Measurements from ENCODE around the gene FKBP2. TPM values are rescaled to one million over a fixed set of nuclear protein-coding genes. Genes with fewer than 3 reads are reported as not detected.

FKBP2 gene
- total and polyA plus RNA-seq, 3 experiments from 2014 or later = 27.9 to 124 (median 28.4) TPM

- POLR2A ChIA-PET = interaction anchor here (1.0 to 5.7 kb wide), 9 partner anchors 14 to 114 kb away, joined by 3 to 69 read pairs (median 19); partner anchors contain the start of genes DNAJC4, ESRRA, FKBP2 and NUDT22
- CTCF ChIA-PET = interaction anchor here (0.6 to 10.4 kb wide), 39 partner anchors 8 to 448 kb away, joined by 3 to 281 read pairs (median 6); partner anchors contain the start of genes BAD, CATSPERZ, DNAJC4 and ESRRA
- peaks cover 16 to 50% (median 31%) of the 10 kb centered on the region in 3 donors for H3K4me1 Mint-ChIP-seq
- H3K27ac Mint-ChIP-seq = peak overlapping the region in 7 of 8 donors; percentile 72 to 99 (median 96)
- H3K27me3 Mint-ChIP-seq = no peaks in the 10 kb centered on the region
- H3K4me1 ChIP-seq (ENCODE audit: insufficient read depth, low read length) = peaks cover 38% of the 10 kb centered on the region
- H3K4me3 Mint-ChIP-seq = peak overlapping the region in 2 of 7 donors; percentile 32 to 48
- H3K4me3 ChIP-seq (ENCODE audit: low read length) = no peak overlapping the region
- H3K9me3 ChIP-seq (ENCODE audit: low read length) = no peaks in the 10 kb centered on the region
- H3K36me3 ChIP-seq (ENCODE audit: insufficient read depth, low read length) = peaks cover 38% of the 10 kb centered on the region
- no peak for DNase-seq
- no peak overlapping the region for H3K27ac ChIP-seq (ENCODE audit: low read depth, low read length)
- H3K9me3 Mint-ChIP-seq = no peaks in the 10 kb centered on the region
- H3K27me3 ChIP-seq (ENCODE audit: insufficient read depth, low read length, poor library complexity, severe bottlenecking) = no peaks in the 10 kb centered on the region
- peaks cover 12 to 66% (median 17%) of the 10 kb centered on the region in 3 donors for H3K36me3 Mint-ChIP-seq
Measured at GRCh38 chr11:64204080-64204440, 36.8 kb upstream of the FKBP2 start.

DNA sequence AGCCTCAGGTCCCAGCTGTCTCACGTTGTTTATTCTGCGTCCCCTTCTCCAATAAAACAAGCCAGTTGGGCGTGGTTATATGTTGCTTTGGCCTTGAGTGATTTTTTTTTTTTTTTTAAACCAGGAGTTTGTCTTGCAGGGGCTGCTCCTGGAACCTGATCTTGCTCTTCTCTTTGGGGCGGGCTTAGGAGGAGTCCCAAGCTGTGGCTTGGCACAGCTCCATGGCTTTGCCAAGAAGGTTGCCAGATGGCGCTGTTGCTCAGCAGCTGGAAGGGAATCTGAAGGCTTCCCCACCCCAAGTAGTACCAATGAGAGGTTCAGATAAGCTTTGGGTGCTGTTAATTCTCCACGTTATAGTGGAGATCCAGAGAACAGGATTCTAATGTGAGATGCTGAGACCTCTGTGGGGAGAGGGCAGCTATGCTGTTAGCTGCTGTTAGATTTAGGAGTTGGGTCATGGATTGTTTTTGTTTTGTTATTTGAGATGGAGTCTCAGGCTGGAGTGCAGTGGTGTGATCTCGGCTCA is 36.4 kb upstream of the FKBP2 start:
- peak overlapping the region; percentile 62 to 99 (median 95) for H3K27ac Mint-ChIP-seq
- peak overlapping the region; percentile 61 to 98 (median 84) for H3K4me3 Mint-ChIP-seq
- ChIA-PET CTCF (interaction anchor here (0.6 to 10.4 kb wide), 42 partner anchors 8 to 1686 kb away, joined by 3 to 281 read pairs (median 5); partner anchors contain the start of genes BAD, CATSPERZ, CCDC85B and CCDC88B), POLR2A (interaction anchor here (0.7 to 5.7 kb wide), 13 partner anchors 14 to 1530 kb away, joined by 3 to 69 read pairs (median 9); partner anchors contain the start of genes DNAJC4, ESRRA, FKBP2 and NUDT22)
- no peaks in the 10 kb centered on the region for H3K9me3 Mint-ChIP-seq
- peaks cover 16 to 55% (median 31%) of the 10 kb centered on the region in 3 donors for H3K4me1 Mint-ChIP-seq
- no peak overlapping the region for H3K27ac ChIP-seq (ENCODE audit: low read depth, low read length)
- no peaks in the 10 kb centered on the region for H3K27me3 ChIP-seq (ENCODE audit: insufficient read depth, low read length, poor library complexity, severe bottlenecking)
- no peak overlapping the region for H3K4me3 ChIP-seq (ENCODE audit: low read length)
- H3K36me3 ChIP-seq (ENCODE audit: insufficient read depth, low read length) = peaks cover 39% of the 10 kb centered on the region
- H3K27me3 Mint-ChIP-seq = no peaks in the 10 kb centered on the region
- peak; percentile 75 to 92 (median 79) for DNase-seq
- H3K36me3 Mint-ChIP-seq = peaks cover 12 to 69% (median 17%) of the 10 kb centered on the region in 3 donors
- H3K9me3 ChIP-seq (ENCODE audit: low read length) = no peaks in the 10 kb centered on the region
- peaks cover 39% of the 10 kb centered on the region for H3K4me1 ChIP-seq (ENCODE audit: insufficient read depth, low read length)

DNA sequence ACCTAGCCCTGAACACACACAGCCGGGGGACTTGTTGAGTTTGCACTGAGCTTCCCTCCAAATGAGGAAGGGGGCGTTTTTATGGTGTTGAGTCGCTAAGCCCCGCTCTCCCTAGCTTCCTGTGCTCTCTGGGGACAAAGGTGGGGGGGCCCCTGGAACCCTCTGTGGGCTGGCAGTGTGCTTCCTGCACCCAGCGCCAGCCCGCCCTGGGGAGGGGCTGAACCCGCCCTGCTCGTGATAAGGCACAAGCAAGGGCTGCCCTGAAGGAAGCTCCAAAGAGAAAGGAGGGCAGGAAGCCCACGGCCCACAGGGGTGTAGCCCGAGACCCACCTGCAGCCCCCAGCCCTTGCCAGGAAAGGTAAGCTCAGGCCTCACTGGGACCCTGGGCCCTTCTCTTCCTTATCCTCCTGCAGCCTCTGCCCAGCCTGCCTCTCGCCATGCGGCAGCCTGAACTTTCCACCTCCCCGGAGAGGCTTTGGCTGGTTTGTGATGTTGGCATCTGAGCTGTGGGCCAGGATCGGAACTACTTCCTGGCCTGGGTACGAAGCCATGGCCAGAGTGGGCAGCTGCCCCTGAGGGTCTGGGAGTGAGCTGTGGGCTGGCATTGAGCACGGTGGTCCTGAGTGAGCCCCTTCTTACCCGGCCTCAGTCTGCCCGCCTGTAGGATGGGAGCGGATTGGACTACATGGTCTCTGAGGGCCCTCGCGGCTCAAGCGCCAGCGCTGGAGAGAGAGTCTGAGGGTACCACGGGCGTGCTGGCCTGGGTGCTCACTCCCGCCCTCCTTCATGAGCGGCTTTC is 34.2 kb upstream of the FKBP2 start, which contains the start of gene FERMT3:
Gene FERMT3 (plus strand): TSS at position 265 of the 799 bp plus-strand sequence. CDS start 644 bp downstream, outside the sequence.
- CTCF ChIA-PET = interaction anchor here (0.9 to 10.4 kb wide), 26 partner anchors 8 to 446 kb away, joined by 3 to 281 read pairs (median 8); partner anchors contain the start of genes BAD, CATSPERZ, CCDC88B and DNAJC4
- peak within 1 kb of the TSS; percentile 86 to 98 (median 94) for H3K27ac Mint-ChIP-seq
- no peaks in the 10 kb centered on the region for H3K9me3 ChIP-seq (ENCODE audit: low read length)
- no peaks in the 10 kb centered on the region for H3K27me3 Mint-ChIP-seq
- H3K4me3 ChIP-seq (ENCODE audit: low read length) = peak within 1 kb of the TSS; percentile 98
- H3K4me1 Mint-ChIP-seq = peaks cover 16 to 62% (median 32%) of the 10 kb centered on the region in 3 donors
- H3K36me3 ChIP-seq (ENCODE audit: insufficient read depth, low read length) = peaks cover 33% of the 10 kb centered on the region
- H3K36me3 Mint-ChIP-seq = peaks cover 9 to 66% (median 9%) of the 10 kb centered on the region in 3 donors
- DNase-seq = peak; percentile 56 to 81 (median 64)
- H3K4me3 Mint-ChIP-seq = peak within 1 kb of the TSS; percentile 87 to 97 (median 92)
- peak within 1 kb of the TSS; percentile 95 for H3K27ac ChIP-seq (ENCODE audit: low read depth, low read length)
- POLR2A ChIA-PET = interaction anchor here (0.6 to 5.7 kb wide), 19 partner anchors 10 to 655 kb away, joined by 3 to 69 read pairs (median 5); partner anchors contain the start of genes BAD, DNAJC4, ESRRA and FKBP2
- no peaks in the 10 kb centered on the region for H3K9me3 Mint-ChIP-seq
- H3K27me3 ChIP-seq (ENCODE audit: insufficient read depth, low read length, poor library complexity, severe bottlenecking) = no peaks in the 10 kb centered on the region
- H3K4me1 ChIP-seq (ENCODE audit: insufficient read depth, low read length) = peaks cover 39% of the 10 kb centered on the region

GRCh38 chr11:64207256-64208085 is 33.4 kb upstream of the FKBP2 start:
- H3K4me3 Mint-ChIP-seq = peak overlapping the region; percentile 87 to 97 (median 92)
- H3K4me3 ChIP-seq (ENCODE audit: low read length) = peak overlapping the region; percentile 98
- no peaks in the 10 kb centered on the region for H3K9me3 ChIP-seq (ENCODE audit: low read length)
- CTCF ChIA-PET = interaction anchor here (0.8 to 10.4 kb wide), 17 partner anchors 15 to 124 kb away, joined by 3 to 281 read pairs (median 15); partner anchors contain the start of genes CATSPERZ, DNAJC4, ESRRA and FKBP2
- no peaks in the 10 kb centered on the region for H3K9me3 Mint-ChIP-seq
- H3K36me3 Mint-ChIP-seq = peaks cover 5 to 67% (median 8%) of the 10 kb centered on the region in 3 donors
- H3K27ac ChIP-seq (ENCODE audit: low read depth, low read length) = peak overlapping the region; percentile 95
- H3K27me3 Mint-ChIP-seq = no peaks in the 10 kb centered on the region
- H3K27me3 ChIP-seq (ENCODE audit: insufficient read depth, low read length, poor library complexity, severe bottlenecking) = no peaks in the 10 kb centered on the region
- H3K36me3 ChIP-seq (ENCODE audit: insufficient read depth, low read length) = peaks cover 34% of the 10 kb centered on the region
- H3K4me1 ChIP-seq (ENCODE audit: insufficient read depth, low read length) = peaks cover 39% of the 10 kb centered on the region
- DNase-seq = peak; percentile 59 to 88 (median 70)
- POLR2A ChIA-PET = interaction anchor here (0.6 to 5.7 kb wide), 16 partner anchors 10 to 132 kb away, joined by 3 to 69 read pairs (median 8); partner anchors contain the start of genes BAD, CCDC88B, ESRRA and FKBP2
- H3K27ac Mint-ChIP-seq = peak overlapping the region; percentile 86 to 98 (median 94)
- peaks cover 21 to 69% (median 37%) of the 10 kb centered on the region in 3 donors for H3K4me1 Mint-ChIP-seq

DNA sequence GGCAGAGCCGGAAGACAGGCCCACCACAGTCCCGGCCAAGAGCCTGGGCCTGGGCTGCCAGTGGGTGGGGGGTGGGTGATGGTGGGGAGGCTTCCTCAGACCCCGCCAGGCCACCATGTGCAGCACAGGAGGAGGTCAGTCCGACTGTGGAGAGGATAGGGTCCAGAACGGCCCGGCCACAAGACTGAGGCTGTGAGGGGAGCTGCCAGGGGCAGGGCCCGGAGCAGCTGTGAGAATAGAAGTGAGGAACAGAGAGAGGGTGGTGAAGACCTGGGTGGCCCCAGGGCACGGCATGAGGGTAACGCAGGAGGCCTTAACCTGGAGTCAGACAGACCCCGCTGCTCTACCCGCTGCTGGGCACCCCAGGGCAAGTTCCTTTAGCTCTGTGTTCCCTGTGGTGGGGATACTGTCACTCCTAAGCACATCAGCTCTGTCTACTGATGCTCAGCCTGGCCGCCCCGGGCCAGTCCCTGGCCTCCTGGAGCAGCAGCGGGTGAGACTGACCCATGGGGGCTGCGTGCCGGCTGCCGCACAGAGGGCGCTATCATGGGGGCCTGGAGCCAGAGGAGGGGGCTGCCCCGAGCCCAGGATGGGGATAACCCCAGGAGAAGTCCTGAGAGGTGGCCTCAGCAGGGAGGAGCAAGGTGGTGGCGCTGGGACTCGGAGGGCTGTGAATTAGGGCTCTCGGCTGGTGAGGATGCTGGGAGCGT is 32.7 kb upstream of the FKBP2 start:
- Mint-ChIP-seq H3K27me3 (no peaks in the 10 kb centered on the region), H3K27ac (peak overlapping the region; percentile 86 to 98 (median 94)), H3K9me3 (no peaks in the 10 kb centered on the region), H3K4me3 (peak overlapping the region; percentile 87 to 97 (median 92)), H3K36me3 (peaks cover 5 to 62% (median 9%) of the 10 kb centered on the region in 3 donors), H3K4me1 (peaks cover 24 to 71% (median 39%) of the 10 kb centered on the region in 3 donors)
- Histone ChIP-seq H3K9me3 (ENCODE audit: low read length) (no peaks in the 10 kb centered on the region), H3K4me3 (ENCODE audit: low read length) (peak overlapping the region; percentile 98), H3K27me3 (ENCODE audit: insufficient read depth, low read length, poor library complexity, severe bottlenecking) (no peaks in the 10 kb centered on the region), H3K4me1 (ENCODE audit: insufficient read depth, low read length) (peaks cover 39% of the 10 kb centered on the region), H3K36me3 (ENCODE audit: insufficient read depth, low read length) (peaks cover 28% of the 10 kb centered on the region), H3K27ac (ENCODE audit: low read depth, low read length) (peak overlapping the region; percentile 95)
- CTCF ChIA-PET = interaction anchor here (0.8 to 10.4 kb wide), 12 partner anchors 14 to 123 kb away, joined by 3 to 281 read pairs (median 38); partner anchors contain the start of genes CATSPERZ, ESRRA, NUDT22 and PLCB3
- peak in 1 of 5 donors; percentile 17 for DNase-seq
- POLR2A ChIA-PET = interaction anchor here (0.6 to 5.7 kb wide), 11 partner anchors 12 to 132 kb away, joined by 3 to 69 read pairs (median 16); partner anchors contain the start of genes CCDC88B, FKBP2, NUDT22 and PPP1R14B

- Histone ChIP-seq H3K27ac (ENCODE audit: low read depth, low read length) (peak overlapping the region; percentile 95), H3K36me3 (ENCODE audit: insufficient read depth, low read length) (peaks cover 20% of the 10 kb centered on the region), H3K4me1 (ENCODE audit: insufficient read depth, low read length) (peaks cover 38% of the 10 kb centered on the region), H3K9me3 (ENCODE audit: low read length) (no peaks in the 10 kb centered on the region), H3K27me3 (ENCODE audit: insufficient read depth, low read length, poor library complexity, severe bottlenecking) (no peaks in the 10 kb centered on the region), H3K4me3 (ENCODE audit: low read length) (no peak overlapping the region)
- Mint-ChIP-seq H3K4me1 (peaks cover 28 to 65% (median 36%) of the 10 kb centered on the region in 3 donors), H3K9me3 (no peaks in the 10 kb centered on the region), H3K4me3 (peak overlapping the region; percentile 50 to 87 (median 70)), H3K36me3 (peaks cover 7 to 58% (median 9%) of the 10 kb centered on the region in 3 donors), H3K27me3 (no peaks in the 10 kb centered on the region), H3K27ac (peak overlapping the region; percentile 66 to 98 (median 88))
- no peak for DNase-seq
- CTCF ChIA-PET = interaction anchor here (1.5 to 10.4 kb wide), 6 partner anchors 13 to 94 kb away, joined by 4 to 281 read pairs (median 63); partner anchors contain the start of genes CATSPERZ, ESRRA, NUDT22 and PLCB3
- POLR2A ChIA-PET = interaction anchor here (0.6 to 5.7 kb wide), 6 partner anchors 13 to 95 kb away, joined by 4 to 69 read pairs (median 34); partner anchors contain the start of genes NUDT22, STIP1 and TRPT1
Measured at GRCh38 chr11:64208796-64209562, 31.9 kb upstream of the FKBP2 start.
